SU-DHL-6 (cell line): ENCODE measurements around the gene TH.

Experiments
- H2AFZ ChIP-seq: fragments of 200-600 bp; sonication (generic); 2 replicates; pipeline ENCODE4 v1.6.1; 2014; ENCODE audit warnings: low read depth, mild to moderate bottlenecking, moderate library complexity, mixed read lengths, antibody characterized with exemption, low read length; ENCODE audit not compliant: severe bottlenecking
- H3F3A ChIP-seq: fragments of 200-600 bp; shearing (Covaris generic); 2 replicates; pipeline ENCODE4 v1.6.0; 2016; ENCODE audit warnings: antibody characterized with exemption, mild to moderate bottlenecking; ENCODE audit not compliant: insufficient read depth
- H3K27ac ChIP-seq: fragments of 200-600 bp; sonication (generic); 2 replicates; pipeline ENCODE4 v1.5.1; 2016; ENCODE audit warnings: low read depth, mild to moderate bottlenecking, low read length, moderate library complexity, mixed read lengths
- H3K27me3 ChIP-seq: fragments of 200-600 bp; sonication (generic), shearing (Covaris generic); 2 replicates; pipeline ENCODE4 v1.6.0; 2014; ENCODE audit warnings: mild to moderate bottlenecking, low read length
- H3K36me3 ChIP-seq: fragments of 200-600 bp; sonication (generic); 2 replicates; pipeline ENCODE4 v1.6.1; 2014; ENCODE audit warnings: mild to moderate bottlenecking, low read length, mixed read lengths
- H3K4me2 ChIP-seq: fragments of 300-600, 200-600 bp; shearing (Covaris generic), sonication (generic); 2 replicates; pipeline ENCODE4 v1.6.0; 2014; ENCODE audit warnings: low read length, low read depth, mild to moderate bottlenecking; ENCODE audit not compliant: poor library complexity, severe bottlenecking
- H3K4me3 ChIP-seq: fragments of 200-600 bp; sonication (generic); 2 replicates; pipeline ENCODE4 v1.5.1; 2014; ENCODE audit warnings: antibody characterized with exemption, low read length, mild to moderate bottlenecking, mixed read lengths; ENCODE audit not compliant: insufficient read depth, poor library complexity, severe bottlenecking
- H3K79me2 ChIP-seq: fragments of 200-600 bp; sonication (generic); 2 replicates; pipeline ENCODE4 v1.6.1; 2014; ENCODE audit warnings: mild to moderate bottlenecking, low read length, moderate library complexity; ENCODE audit not compliant: insufficient read depth
- H3K9ac ChIP-seq: fragments of 200-600 bp; sonication (generic); 2 replicates; pipeline ENCODE4 v1.7.0; 2014; ENCODE audit warnings: mild to moderate bottlenecking, low read length
- H3K9me2 ChIP-seq: fragments of 200-600 bp; sonication (generic); replicated peaks from 2 replicates; pipeline ENCODE4 v1.6.1; 2014; ENCODE audit warnings: low read length; ENCODE audit not compliant: insufficient read depth
- H3K9me3 ChIP-seq: fragments of 200-600 bp; sonication (generic); 2 replicates; pipeline ENCODE4 v1.6.1; 2014; ENCODE audit warnings: low read length, mixed read lengths; ENCODE audit not compliant: insufficient read depth
- H4K20me1 ChIP-seq: fragments of 200-600 bp; sonication (generic); 2 replicates; pipeline ENCODE4 v1.6.1; 2014; ENCODE audit warnings: low read depth, mild to moderate bottlenecking, antibody characterized with exemption, low read length, moderate library complexity, mixed read lengths
- EZH2phosphoT487 ChIP-seq: fragments of 200-600 bp; sonication (generic), shearing (Covaris generic); conservative IDR thresholded peaks from 2 replicates; pipeline ENCODE4 v1.6.1; 2018; ENCODE audit warnings: mild to moderate bottlenecking, antibody characterized with exemption, low read length, moderate library complexity, mixed read lengths
- TF ChIP-seq, protein P1 (sequence below): fragments of 200-600 bp; sonication (generic); IDR thresholded peaks from one replicate; pipeline ENCODE4 v1.5.1; 2017; ENCODE audit warnings: antibody characterized with exemption, mild to moderate bottlenecking, low read length, moderate library complexity; ENCODE audit not compliant: insufficient read depth, poor library complexity, severe bottlenecking

The TH gene

DNA sequence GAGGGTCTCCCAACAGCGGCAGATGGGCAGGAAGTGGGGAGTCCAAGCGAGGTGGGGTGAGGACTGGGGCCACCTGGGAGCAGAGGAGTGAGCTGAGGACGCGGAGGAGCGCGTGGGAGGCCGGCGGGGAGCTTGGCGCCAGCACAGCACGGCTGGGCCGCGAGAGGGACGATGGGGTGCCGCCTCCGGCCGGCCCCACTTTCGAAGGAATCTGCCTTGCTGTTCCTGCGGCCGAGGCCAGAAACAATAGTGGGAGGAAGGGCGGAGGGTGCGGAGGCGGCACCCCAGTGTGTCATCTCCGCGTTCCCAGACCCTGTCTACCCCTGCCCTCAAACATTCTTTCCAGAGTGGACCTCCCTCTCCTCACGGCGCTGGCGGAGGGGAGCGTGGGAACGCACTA, 16.1 kb downstream of the TH start:
- H3K9me3 ChIP-seq, result no peaks in the 10 kb centered on the region
- no peaks in the 10 kb centered on the region for H3K27me3 ChIP-seq
- no peak overlapping the region for H3K4me2 ChIP-seq
- H3F3A ChIP-seq, result no peaks in the 10 kb centered on the region
- H3K9me2 ChIP-seq, result no peaks in the 10 kb centered on the region
- H3K27ac ChIP-seq, result no peak overlapping the region
- H3K79me2 ChIP-seq, result no peaks in the 10 kb centered on the region
- H3K4me3 ChIP-seq, result no peak overlapping the region
- H3K9ac ChIP-seq, result no peak overlapping the region
- H4K20me1 ChIP-seq, result no peaks in the 10 kb centered on the region
- TF ChIP-seq EZH2phosphoT487, result no peak
- TF ChIP-seq, protein P1, sequence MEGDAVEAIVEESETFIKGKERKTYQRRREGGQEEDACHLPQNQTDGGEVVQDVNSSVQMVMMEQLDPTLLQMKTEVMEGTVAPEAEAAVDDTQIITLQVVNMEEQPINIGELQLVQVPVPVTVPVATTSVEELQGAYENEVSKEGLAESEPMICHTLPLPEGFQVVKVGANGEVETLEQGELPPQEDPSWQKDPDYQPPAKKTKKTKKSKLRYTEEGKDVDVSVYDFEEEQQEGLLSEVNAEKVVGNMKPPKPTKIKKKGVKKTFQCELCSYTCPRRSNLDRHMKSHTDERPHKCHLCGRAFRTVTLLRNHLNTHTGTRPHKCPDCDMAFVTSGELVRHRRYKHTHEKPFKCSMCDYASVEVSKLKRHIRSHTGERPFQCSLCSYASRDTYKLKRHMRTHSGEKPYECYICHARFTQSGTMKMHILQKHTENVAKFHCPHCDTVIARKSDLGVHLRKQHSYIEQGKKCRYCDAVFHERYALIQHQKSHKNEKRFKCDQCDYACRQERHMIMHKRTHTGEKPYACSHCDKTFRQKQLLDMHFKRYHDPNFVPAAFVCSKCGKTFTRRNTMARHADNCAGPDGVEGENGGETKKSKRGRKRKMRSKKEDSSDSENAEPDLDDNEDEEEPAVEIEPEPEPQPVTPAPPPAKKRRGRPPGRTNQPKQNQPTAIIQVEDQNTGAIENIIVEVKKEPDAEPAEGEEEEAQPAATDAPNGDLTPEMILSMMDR, result no peak
- no peak overlapping the region for H2AFZ ChIP-seq
- no peaks in the 10 kb centered on the region for H3K36me3 ChIP-seq

GRCh38 chr11:2154889-2155288, 16.7 kb downstream of the TH start:
- Histone ChIP-seq H3K27me3 (no peaks in the 10 kb centered on the region), H3K4me2 (no peak overlapping the region), H3K9me3 (no peaks in the 10 kb centered on the region), H3K9me2 (no peaks in the 10 kb centered on the region), H3F3A (no peaks in the 10 kb centered on the region), H2AFZ (no peak overlapping the region), H3K9ac (no peak overlapping the region), H3K4me3 (no peak overlapping the region), H3K27ac (no peak overlapping the region), H3K36me3 (no peaks in the 10 kb centered on the region), H3K79me2 (no peaks in the 10 kb centered on the region), H4K20me1 (no peaks in the 10 kb centered on the region)
- TF ChIP-seq EZH2phosphoT487, result no peak
- TF ChIP-seq, protein P1, result no peak

- H3K4me2 ChIP-seq, result no peak overlapping the region
- no peak overlapping the region for H3K4me3 ChIP-seq
- H3K9ac ChIP-seq, result no peak overlapping the region
- no peaks in the 10 kb centered on the region for H4K20me1 ChIP-seq
- no peaks in the 10 kb centered on the region for H3F3A ChIP-seq
- H3K27me3 ChIP-seq, result no peaks in the 10 kb centered on the region
- no peak overlapping the region for H3K27ac ChIP-seq
- H3K36me3 ChIP-seq, result no peaks in the 10 kb centered on the region
- TF ChIP-seq, protein P1, result no peak
- TF ChIP-seq EZH2phosphoT487, result no peak
- H3K9me3 ChIP-seq, result no peaks in the 10 kb centered on the region
- H3K9me2 ChIP-seq, result no peaks in the 10 kb centered on the region
- H2AFZ ChIP-seq, result no peak overlapping the region
- H3K79me2 ChIP-seq, result no peaks in the 10 kb centered on the region
These were observed 17.4 kb downstream of the TH start for GRCh38 chr11:2154195-2154585.
